AG04450 (cell line): Measurements from ENCODE around the gene EGLN1. TPM values are rescaled to one million over a fixed set of nuclear protein-coding genes. Genes with fewer than 3 reads are reported as not detected.

Experiments used
- CTCF ChIA-PET: fragments of 300-600, 350-600 bp; formaldehyde crosslinking; extraction: SDS; loops from one replicate; lab custom pipeline; 2022; ENCODE audit warnings: antibody characterized with exemption, inconsistent platforms; lab: Charles Lee
- POLR2A ChIA-PET: fragments of 350-600 bp; formaldehyde crosslinking; extraction: SDS; loops from one replicate; lab custom pipeline; 2021; ENCODE audit warnings: antibody characterized with exemption, inconsistent platforms; lab: Yijun Ruan, JAX
- DNase-seq: peaks from one replicate; pipeline ENCODE4 v3.0.0-alpha.2; 2011; ENCODE audit warnings: low read depth, low spot score
- H3K27ac ChIP-seq: one replicate; pipeline ENCODE4 v1.5.1; 2012; ENCODE audit warnings: low read depth, low read length, control low read depth
- H3K27me3 ChIP-seq: one replicate; pipeline ENCODE4 v1.6.0; 2012; ENCODE audit warnings: low read length; ENCODE audit not compliant: control insufficient read depth, insufficient read depth
- H3K4me3 ChIP-seq: 2 replicates; pipeline ENCODE4 v1.5.1; 2011; ENCODE audit warnings: mild to moderate bottlenecking, low read depth, low read length, control low read depth
- H3K9me3 ChIP-seq: 2 replicates; pipeline ENCODE4 v1.5.1; 2012; ENCODE audit warnings: low read length; ENCODE audit not compliant: control insufficient read depth, insufficient read depth
- CTCF ChIP-seq: IDR thresholded peaks from 2 replicates; pipeline ENCODE4 v1.5.1; 2011; ENCODE audit warnings: low read depth, low read length, control low read depth, inconsistent platforms
- polyA plus RNA-seq: library from polyadenylated mRNA; depleted of rRNA; stranded (reverse); fragments of >200 nt; gene quantifications from 2 replicates; pipeline ENCODE4 v1.2.3, GENCODE V29; 2011

The EGLN1 gene
- polyA plus RNA-seq, 1 experiment, result 48.2 TPM

DNA sequence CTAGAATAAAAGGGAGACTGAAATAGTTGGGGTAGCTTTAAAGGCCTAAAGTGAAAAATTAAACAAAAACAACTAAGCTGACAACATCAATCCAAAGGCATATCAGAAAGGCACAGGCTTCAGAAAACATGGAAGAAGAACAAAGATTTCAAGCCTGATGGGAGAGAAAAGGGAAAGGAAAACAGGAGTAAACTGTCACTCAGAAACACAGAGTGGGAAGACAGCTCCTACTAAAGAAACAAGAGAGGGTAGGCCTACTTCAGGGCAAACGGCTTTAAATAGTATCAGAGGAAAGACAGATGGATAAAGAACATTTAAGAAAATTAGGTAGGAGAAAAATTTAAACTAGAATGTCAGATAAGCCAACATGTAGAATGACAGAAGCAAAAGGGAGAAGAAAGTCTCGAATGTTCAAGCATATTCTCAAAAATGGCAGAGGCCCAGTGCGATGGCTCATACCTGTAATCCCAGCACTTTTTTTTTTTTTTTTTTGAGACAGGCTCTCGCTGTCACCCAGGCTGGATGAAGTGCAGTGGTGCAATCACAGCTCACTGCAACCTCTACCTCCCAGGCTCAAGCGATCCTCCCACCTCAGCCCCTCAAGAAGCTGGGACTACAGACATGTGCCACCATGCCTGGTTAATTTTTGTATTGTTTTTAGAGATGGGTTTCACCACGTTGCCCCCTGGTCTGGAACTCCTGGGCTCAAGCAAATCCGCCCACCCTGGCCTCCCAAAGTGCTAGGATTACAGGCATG lies 7.6 kb downstream of the EGLN1 start:
- no peak overlapping the region for H3K4me3 ChIP-seq
- ChIA-PET POLR2A (no interaction called here), CTCF (interaction anchor here (0.7 to 0.8 kb wide), 2 partner anchors 57 to 141 kb away, joined by 3 read pairs; no protein-coding TSS in a partner anchor)
- no peak for TF ChIP-seq CTCF
- no peak for DNase-seq
- H3K27ac ChIP-seq, result no peak overlapping the region
- no peaks in the 10 kb centered on the region for H3K27me3 ChIP-seq
- H3K9me3 ChIP-seq, result no peaks in the 10 kb centered on the region

DNA sequence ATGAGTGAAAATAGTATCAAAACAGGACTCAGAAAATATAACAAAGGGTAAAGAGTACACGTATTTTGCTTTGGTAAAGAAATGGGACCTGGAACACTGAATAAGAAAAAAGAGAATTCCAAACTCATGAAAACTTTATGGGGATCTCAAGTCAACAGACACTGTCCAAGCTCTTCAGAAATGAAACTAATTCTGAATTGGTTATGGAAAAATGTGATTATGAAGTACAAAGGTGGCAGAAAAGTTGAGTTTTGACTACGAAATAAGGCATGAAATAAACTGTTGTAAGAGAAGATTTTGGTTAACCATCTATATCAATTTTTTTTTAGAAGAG lies 8.4 kb downstream of the EGLN1 start:
- no peak overlapping the region for H3K4me3 ChIP-seq
- CTCF ChIA-PET, result interaction anchor here (0.8 kb wide), 1 partner anchor 57 kb away, joined by 3 read pairs; no protein-coding TSS in a partner anchor
- H3K9me3 ChIP-seq, result no peaks in the 10 kb centered on the region
- POLR2A ChIA-PET, result no interaction called here
- no peak overlapping the region for H3K27ac ChIP-seq
- no peaks in the 10 kb centered on the region for H3K27me3 ChIP-seq
- DNase-seq, result no peak
- TF ChIP-seq CTCF, result no peak

GRCh38 chr1:231411036-231411531 lies 11.0 kb downstream of the EGLN1 start:
- TF ChIP-seq CTCF, result no peak

DNA sequence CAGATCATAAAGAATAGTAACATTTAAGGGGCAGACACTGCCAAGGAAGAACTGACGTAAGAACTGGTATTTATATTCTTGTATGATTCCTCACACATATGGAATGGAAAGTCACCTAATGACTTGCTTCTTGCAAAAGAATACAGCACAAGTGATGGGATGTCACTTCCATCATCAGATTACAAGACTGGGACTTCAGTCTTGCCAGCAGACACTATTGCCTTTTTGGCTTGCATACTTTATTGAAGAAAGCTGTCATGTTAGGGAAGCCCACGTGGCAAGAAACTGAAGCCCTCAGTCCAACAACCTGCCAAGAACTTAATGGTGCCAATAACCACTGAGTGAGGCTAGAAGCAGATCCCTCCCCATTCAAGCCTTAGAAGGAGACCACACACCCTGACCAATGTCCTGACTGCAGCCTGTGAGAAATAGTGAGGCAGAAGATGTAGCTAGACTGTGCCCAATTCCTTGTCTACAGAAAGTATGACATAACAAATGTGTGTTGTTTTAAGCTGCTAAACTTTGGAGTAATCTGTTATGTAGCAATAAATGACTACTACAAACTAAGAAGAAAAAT lies 12.0 kb downstream of the EGLN1 start:
- POLR2A ChIA-PET, result no interaction called here
- Histone ChIP-seq H3K27me3 (no peaks in the 10 kb centered on the region), H3K27ac (peak overlapping the region; percentile 32), H3K9me3 (no peaks in the 10 kb centered on the region), H3K4me3 (no peak overlapping the region)
- DNase-seq, result peak; percentile 36
- CTCF ChIA-PET, result no interaction called here
- no peak for TF ChIP-seq CTCF

More at GRCh38 chr1:231411036-231411531, 11.0 kb downstream of the EGLN1 start:
- no peak for DNase-seq
- POLR2A ChIA-PET, result no interaction called here
- H3K4me3 ChIP-seq, result no peak overlapping the region
- no peaks in the 10 kb centered on the region for H3K9me3 ChIP-seq
- CTCF ChIA-PET, result no interaction called here
- H3K27me3 ChIP-seq, result no peaks in the 10 kb centered on the region
- H3K27ac ChIP-seq, result no peak overlapping the region

DNA sequence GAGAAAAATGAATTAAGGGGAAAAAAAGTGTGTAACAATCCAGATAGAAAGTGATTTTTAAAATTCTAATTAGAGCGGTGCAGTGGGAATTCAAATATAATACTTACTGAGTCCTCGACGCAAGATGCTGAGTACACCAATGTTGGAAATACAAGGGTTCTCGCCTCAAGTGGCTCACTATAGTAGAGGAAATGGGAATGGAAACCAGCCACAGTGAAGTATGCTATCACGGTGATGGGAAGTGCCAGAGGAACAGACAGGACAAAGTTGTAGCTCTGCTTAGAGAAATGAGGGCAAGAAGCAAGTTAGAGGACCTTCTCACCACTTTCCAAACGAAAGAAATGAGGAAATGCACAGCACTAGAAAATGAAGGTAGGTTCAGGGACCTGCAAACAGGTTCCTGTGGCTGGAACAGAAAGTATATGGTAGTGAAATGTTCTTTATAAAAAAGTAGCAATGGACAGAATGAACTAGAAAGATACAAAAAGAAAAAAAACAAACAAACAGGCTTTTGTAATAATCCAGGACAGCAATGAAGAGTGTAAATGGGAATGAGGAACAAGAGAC lies 13.5 kb downstream of the EGLN1 start:
- POLR2A ChIA-PET, result no interaction called here
- no peak overlapping the region for H3K27ac ChIP-seq
- H3K9me3 ChIP-seq, result no peaks in the 10 kb centered on the region
- CTCF ChIA-PET, result no interaction called here
- no peak for TF ChIP-seq CTCF
- H3K27me3 ChIP-seq, result no peaks in the 10 kb centered on the region
- H3K4me3 ChIP-seq, result no peak overlapping the region
- no peak for DNase-seq
